ENCODE measurements around the gene ZSWIM2. TPM values are rescaled to one million over a fixed set of nuclear protein-coding genes. Genes with fewer than 3 reads are reported as not detected.

The ZSWIM2 gene
- total and polyA plus RNA-seq, 2 experiments from 2014 or later: not detected

- no peak for TF ChIP-seq CTCF (conservative IDR thresholded peaks at IDR 0.05; ENCODE audit: low read depth in 2 of 2)
- no peak for TF ChIP-seq ZNF331 (CRISPR knock-in tag; IDR thresholded peaks at IDR 0.05; ENCODE audit: low read depth)
- no peak for TF ChIP-seq NANOG (IDR thresholded peaks at IDR 0.05; ENCODE audit: borderline replicate concordance)
- no peak for TF ChIP-seq JUNB (IDR thresholded peaks at IDR 0.05; ENCODE audit: unreplicated experiment)
- TF ChIP-seq STAT1 (IDR thresholded peaks at IDR 0.05; ENCODE audit: unreplicated experiment): no peak
- TF ChIP-seq CREB1 (CRISPR knock-in tag; IDR thresholded peaks at IDR 0.05; ENCODE audit: low read depth): no peak
Measured at GRCh38 chr2:186827862-186828492, 21.0 kb downstream of the ZSWIM2 start (continued).

- H3K4me1 ChIP-seq (ENCODE audit: insufficient read depth): no peaks in the 10 kb centered on the region
- Mint-ChIP-seq H3K4me3 (no peak overlapping the region), H3K9me3 (no peaks in the 10 kb centered on the region), H3K4me1 (no peaks in the 10 kb centered on the region), H3K36me3 (ENCODE audit: low read depth) (no peaks in the 10 kb centered on the region), H3K27ac (no peak overlapping the region), H3K27me3 (ENCODE audit: insufficient read depth, low read depth, poor library complexity) (no peaks in the 10 kb centered on the region)
- no peaks in the 10 kb centered on the region for H3K27me3 ChIP-seq (ENCODE audit: insufficient read depth)
- no peaks in the 10 kb centered on the region for H3F3A ChIP-seq (replicated peaks; ENCODE audit: low read depth)
- no peaks in the 10 kb centered on the region for H4K20me1 ChIP-seq (replicated peaks; ENCODE audit: insufficient read depth)
- no peak for ATAC-seq
- H3K4me2 ChIP-seq: no peak overlapping the region
- no peak overlapping the region for H3K27ac ChIP-seq (ENCODE audit: low read depth)
- no peak overlapping the region for H3K4me3 ChIP-seq
- H2AFZ ChIP-seq: no peak overlapping the region
- no peaks in the 10 kb centered on the region for H3K36me3 ChIP-seq (ENCODE audit: insufficient read depth)
- H3K9me2 ChIP-seq (ENCODE audit: insufficient read depth): no peaks in the 10 kb centered on the region
- TF ChIP-seq ETS1 (IDR thresholded peaks at IDR 0.05): no peak
- no peak for TF ChIP-seq CTCF (conservative IDR thresholded peaks at IDR 0.05; ENCODE audit: low read depth in 2 of 2)
- TF ChIP-seq ZNF462 (CRISPR knock-in tag; IDR thresholded peaks at IDR 0.05): no peak
- H3K79me2 ChIP-seq (replicated peaks; ENCODE audit: insufficient read depth): no peaks in the 10 kb centered on the region
- no peak for DNase-seq (ENCODE audit: low spot score)
Measured at GRCh38 chr2:186827411-186827810, 21.6 kb downstream of the ZSWIM2 start.
